Panc1 (cell line): ENCODE measurements around the gene RBMS1.

Source experiments
- CTCF ChIP-seq: fragments of 450-650 bp; IDR thresholded peaks from 2 replicates; pipeline ENCODE4 v1.5.1; 2017; ENCODE audit warnings: mild to moderate bottlenecking
- POLR2AphosphoS5 ChIP-seq: IDR thresholded peaks from 2 replicates; pipeline ENCODE4 v1.6.1; 2012; ENCODE audit warnings: mild to moderate bottlenecking, low read depth, low read length, moderate library complexity

- TF ChIP-seq CTCF (no peak), POLR2AphosphoS5 (no peak)
These were observed 19.3 kb downstream of the RBMS1 start for GRCh38 chr2:160474319-160474645.
